HepG2 (cell line): ENCODE measurements around the gene GLT1D1. TPM values are rescaled to one million over a fixed set of nuclear protein-coding genes. Genes with fewer than 3 reads are reported as not detected.
A peak's percentile ranks its signal among the peaks of the same experiment; 100 is the strongest.

Source experiments
- BCL6 ChIP-seq: IDR thresholded peaks from 2 replicates; pipeline ENCODE4 v1.6.1; 2016; ENCODE audit warnings: missing genetic modification reagents, missing compliant biosample characterization
- KDM4B ChIP-seq: sonication (generic); formaldehyde crosslinking; IDR thresholded peaks from 2 replicates; pipeline ENCODE4 v1.4.0; 2020; ENCODE audit warnings: missing genetic modification reagents
- SAFB2 ChIP-seq: sonication (generic); formaldehyde crosslinking; IDR thresholded peaks from 2 replicates; pipeline ENCODE4 v1.5.1; 2020; ENCODE audit warnings: missing genetic modification reagents, low read depth, mild to moderate bottlenecking, borderline replicate concordance
- SPEN ChIP-seq: sonication (generic); formaldehyde crosslinking; IDR thresholded peaks from 2 replicates; pipeline ENCODE4 v1.5.1; 2020; ENCODE audit warnings: low read depth, mild to moderate bottlenecking, missing genetic modification reagents
- ZBTB3 ChIP-seq: sonication (generic); formaldehyde crosslinking; IDR thresholded peaks from 2 replicates; pipeline ENCODE4 v1.4.0; 2020; ENCODE audit warnings: low read depth, mild to moderate bottlenecking, moderate library complexity, missing genetic modification reagents, borderline replicate concordance
- ZBTB42 ChIP-seq: sonication (generic); formaldehyde crosslinking; IDR thresholded peaks from 2 replicates; pipeline ENCODE4 v1.5.0; 2020; ENCODE audit warnings: mild to moderate bottlenecking, missing genetic modification reagents
- ZFP36L2 ChIP-seq: sonication (generic); formaldehyde crosslinking; IDR thresholded peaks from 2 replicates; pipeline ENCODE4 v1.4.0; 2020; ENCODE audit warnings: missing genetic modification reagents
- ZNF530 ChIP-seq: sonication (generic); formaldehyde crosslinking; IDR thresholded peaks from 2 replicates; pipeline ENCODE4 v1.5.0; 2020; ENCODE audit warnings: low read depth, mild to moderate bottlenecking, missing genetic modification reagents
- polyA plus RNA-seq, 8 experiments: library from polyadenylated mRNA; depleted of rRNA in 3 of 8; stranded (reverse) in 7 of 8; unstranded in 1 of 8; fragments of >200 nt; fragmentation: Illumina TruSeq in 4 of 8; extraction: Trizol in 4 of 8; gene quantifications; 2 replicates each; pipeline versions ENCODE4 v1.2.1 to v1.2.3, GENCODE V29; 2011 to 2016; ENCODE audit warnings: low read depth in 4 of 8, missing spikeins in 1 of 8, mixed read lengths in 1 of 8; ENCODE audit not compliant: insufficient read depth in 1 of 8
- total RNA-seq, 5 experiments: library from RNA; depleted of rRNA; stranded (reverse); fragments of >200 nt; fragmentation: Illumina TruSeq; extraction: Trizol; gene quantifications; 2 replicates each; pipeline ENCODE4 v1.2.3, GENCODE V29; 2016; ENCODE audit warnings: low read depth in 1 of 5
- TF ChIP-seq, protein P1 (sequence below): sonication (generic); formaldehyde crosslinking; IDR thresholded peaks from 2 replicates; pipeline ENCODE4 v1.5.0; 2020; ENCODE audit warnings: mild to moderate bottlenecking, missing genetic modification reagents, borderline replicate concordance
- TF ChIP-seq, protein P2 (sequence below): sonication (generic); formaldehyde crosslinking; IDR thresholded peaks from 2 replicates; pipeline ENCODE4 v1.4.0; 2020; ENCODE audit warnings: missing genetic modification reagents, borderline replicate concordance
- TF ChIP-seq, protein P3 (sequence below): sonication (generic); formaldehyde crosslinking; IDR thresholded peaks from 2 replicates; pipeline ENCODE4 v1.4.0; 2020; ENCODE audit warnings: mild to moderate bottlenecking, missing genetic modification reagents
- TF ChIP-seq, protein P4 (sequence below): sonication (generic); formaldehyde crosslinking; IDR thresholded peaks from 2 replicates; pipeline ENCODE4 v1.5.1; 2020; ENCODE audit warnings: mild to moderate bottlenecking, missing genetic modification reagents, borderline replicate concordance

The GLT1D1 gene
- total and polyA plus RNA-seq, 2 of the 13 experiments (the other 11 are each of a cell fraction or from before 2014, with no cell fraction given): 0.09 to 0.17 TPM

DNA sequence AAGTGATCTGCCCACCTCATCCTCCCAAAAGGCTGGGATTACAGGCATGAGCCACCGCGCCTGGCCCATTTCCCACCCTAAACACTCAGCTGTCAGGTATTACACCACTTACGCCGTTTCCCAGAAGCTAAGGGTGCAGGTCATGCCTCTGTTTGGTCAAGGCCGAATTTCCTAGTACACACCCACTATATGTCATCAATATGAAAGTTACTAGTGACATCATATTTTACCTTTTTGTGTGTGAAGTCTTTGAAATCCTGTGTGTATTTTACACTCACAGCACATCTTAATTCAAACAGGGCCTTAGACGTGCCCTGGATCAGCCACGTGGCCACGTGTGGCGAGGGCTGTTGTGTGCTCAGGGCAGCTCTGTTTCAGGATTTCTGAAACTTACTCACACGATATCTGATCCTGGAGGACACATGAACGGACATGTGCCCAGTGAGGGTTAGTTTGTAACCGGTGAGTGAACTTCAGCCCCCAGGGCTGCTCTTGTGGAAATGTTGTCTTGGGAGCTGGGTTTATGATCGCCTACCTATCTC lies 51.8 kb downstream of the GLT1D1 start (continued):
- TF ChIP-seq, protein P1, sequence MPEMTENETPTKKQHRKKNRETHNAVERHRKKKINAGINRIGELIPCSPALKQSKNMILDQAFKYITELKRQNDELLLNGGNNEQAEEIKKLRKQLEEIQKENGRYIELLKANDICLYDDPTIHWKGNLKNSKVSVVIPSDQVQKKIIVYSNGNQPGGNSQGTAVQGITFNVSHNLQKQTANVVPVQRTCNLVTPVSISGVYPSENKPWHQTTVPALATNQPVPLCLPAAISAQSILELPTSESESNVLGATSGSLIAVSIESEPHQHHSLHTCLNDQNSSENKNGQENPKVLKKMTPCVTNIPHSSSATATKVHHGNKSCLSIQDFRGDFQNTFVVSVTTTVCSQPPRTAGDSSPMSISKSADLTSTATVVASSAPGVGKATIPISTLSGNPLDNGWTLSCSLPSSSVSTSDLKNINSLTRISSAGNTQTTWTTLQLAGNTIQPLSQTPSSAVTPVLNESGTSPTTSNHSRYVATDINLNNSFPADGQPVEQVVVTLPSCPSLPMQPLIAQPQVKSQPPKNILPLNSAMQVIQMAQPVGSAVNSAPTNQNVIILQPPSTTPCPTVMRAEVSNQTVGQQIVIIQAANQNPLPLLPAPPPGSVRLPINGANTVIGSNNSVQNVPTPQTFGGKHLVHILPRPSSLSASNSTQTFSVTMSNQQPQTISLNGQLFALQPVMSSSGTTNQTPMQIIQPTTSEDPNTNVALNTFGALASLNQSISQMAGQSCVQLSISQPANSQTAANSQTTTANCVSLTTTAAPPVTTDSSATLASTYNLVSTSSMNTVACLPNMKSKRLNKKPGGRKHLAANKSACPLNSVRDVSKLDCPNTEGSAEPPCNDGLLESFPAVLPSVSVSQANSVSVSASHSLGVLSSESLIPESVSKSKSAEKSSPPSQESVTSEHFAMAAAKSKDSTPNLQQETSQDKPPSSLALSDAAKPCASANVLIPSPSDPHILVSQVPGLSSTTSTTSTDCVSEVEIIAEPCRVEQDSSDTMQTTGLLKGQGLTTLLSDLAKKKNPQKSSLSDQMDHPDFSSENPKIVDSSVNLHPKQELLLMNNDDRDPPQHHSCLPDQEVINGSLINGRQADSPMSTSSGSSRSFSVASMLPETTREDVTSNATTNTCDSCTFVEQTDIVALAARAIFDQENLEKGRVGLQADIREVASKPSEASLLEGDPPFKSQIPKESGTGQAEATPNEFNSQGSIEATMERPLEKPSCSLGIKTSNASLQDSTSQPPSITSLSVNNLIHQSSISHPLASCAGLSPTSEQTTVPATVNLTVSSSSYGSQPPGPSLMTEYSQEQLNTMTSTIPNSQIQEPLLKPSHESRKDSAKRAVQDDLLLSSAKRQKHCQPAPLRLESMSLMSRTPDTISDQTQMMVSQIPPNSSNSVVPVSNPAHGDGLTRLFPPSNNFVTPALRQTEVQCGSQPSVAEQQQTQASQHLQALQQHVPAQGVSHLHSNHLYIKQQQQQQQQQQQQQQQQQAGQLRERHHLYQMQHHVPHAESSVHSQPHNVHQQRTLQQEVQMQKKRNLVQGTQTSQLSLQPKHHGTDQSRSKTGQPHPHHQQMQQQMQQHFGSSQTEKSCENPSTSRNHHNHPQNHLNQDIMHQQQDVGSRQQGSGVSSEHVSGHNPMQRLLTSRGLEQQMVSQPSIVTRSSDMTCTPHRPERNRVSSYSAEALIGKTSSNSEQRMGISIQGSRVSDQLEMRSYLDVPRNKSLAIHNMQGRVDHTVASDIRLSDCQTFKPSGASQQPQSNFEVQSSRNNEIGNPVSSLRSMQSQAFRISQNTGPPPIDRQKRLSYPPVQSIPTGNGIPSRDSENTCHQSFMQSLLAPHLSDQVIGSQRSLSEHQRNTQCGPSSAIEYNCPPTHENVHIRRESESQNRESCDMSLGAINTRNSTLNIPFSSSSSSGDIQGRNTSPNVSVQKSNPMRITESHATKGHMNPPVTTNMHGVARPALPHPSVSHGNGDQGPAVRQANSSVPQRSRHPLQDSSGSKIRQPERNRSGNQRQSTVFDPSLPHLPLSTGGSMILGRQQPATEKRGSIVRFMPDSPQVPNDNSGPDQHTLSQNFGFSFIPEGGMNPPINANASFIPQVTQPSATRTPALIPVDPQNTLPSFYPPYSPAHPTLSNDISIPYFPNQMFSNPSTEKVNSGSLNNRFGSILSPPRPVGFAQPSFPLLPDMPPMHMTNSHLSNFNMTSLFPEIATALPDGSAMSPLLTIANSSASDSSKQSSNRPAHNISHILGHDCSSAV (CRISPR knock-in tag): no peak
- TF ChIP-seq ZNF530 (CRISPR knock-in tag): no peak
- TF ChIP-seq BCL6: peak; percentile 84
- TF ChIP-seq ZBTB3 (CRISPR knock-in tag): 0 out of 2 replicates have a peak, but pooled peaks have one; percentile 33
- TF ChIP-seq, protein P2, sequence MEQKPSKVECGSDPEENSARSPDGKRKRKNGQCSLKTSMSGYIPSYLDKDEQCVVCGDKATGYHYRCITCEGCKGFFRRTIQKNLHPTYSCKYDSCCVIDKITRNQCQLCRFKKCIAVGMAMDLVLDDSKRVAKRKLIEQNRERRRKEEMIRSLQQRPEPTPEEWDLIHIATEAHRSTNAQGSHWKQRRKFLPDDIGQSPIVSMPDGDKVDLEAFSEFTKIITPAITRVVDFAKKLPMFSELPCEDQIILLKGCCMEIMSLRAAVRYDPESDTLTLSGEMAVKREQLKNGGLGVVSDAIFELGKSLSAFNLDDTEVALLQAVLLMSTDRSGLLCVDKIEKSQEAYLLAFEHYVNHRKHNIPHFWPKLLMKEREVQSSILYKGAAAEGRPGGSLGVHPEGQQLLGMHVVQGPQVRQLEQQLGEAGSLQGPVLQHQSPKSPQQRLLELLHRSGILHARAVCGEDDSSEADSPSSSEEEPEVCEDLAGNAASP (CRISPR knock-in tag): no peak; the same call in 1 of the 2 replicates
- TF ChIP-seq SPEN (CRISPR knock-in tag): peak; percentile 21; the same call in 1 of the 2 replicates
- no peak for TF ChIP-seq ZBTB42 (CRISPR knock-in tag)
- TF ChIP-seq ZFP36L2 (CRISPR knock-in tag): no peak
- TF ChIP-seq KDM4B: no peak
- TF ChIP-seq, protein P3, sequence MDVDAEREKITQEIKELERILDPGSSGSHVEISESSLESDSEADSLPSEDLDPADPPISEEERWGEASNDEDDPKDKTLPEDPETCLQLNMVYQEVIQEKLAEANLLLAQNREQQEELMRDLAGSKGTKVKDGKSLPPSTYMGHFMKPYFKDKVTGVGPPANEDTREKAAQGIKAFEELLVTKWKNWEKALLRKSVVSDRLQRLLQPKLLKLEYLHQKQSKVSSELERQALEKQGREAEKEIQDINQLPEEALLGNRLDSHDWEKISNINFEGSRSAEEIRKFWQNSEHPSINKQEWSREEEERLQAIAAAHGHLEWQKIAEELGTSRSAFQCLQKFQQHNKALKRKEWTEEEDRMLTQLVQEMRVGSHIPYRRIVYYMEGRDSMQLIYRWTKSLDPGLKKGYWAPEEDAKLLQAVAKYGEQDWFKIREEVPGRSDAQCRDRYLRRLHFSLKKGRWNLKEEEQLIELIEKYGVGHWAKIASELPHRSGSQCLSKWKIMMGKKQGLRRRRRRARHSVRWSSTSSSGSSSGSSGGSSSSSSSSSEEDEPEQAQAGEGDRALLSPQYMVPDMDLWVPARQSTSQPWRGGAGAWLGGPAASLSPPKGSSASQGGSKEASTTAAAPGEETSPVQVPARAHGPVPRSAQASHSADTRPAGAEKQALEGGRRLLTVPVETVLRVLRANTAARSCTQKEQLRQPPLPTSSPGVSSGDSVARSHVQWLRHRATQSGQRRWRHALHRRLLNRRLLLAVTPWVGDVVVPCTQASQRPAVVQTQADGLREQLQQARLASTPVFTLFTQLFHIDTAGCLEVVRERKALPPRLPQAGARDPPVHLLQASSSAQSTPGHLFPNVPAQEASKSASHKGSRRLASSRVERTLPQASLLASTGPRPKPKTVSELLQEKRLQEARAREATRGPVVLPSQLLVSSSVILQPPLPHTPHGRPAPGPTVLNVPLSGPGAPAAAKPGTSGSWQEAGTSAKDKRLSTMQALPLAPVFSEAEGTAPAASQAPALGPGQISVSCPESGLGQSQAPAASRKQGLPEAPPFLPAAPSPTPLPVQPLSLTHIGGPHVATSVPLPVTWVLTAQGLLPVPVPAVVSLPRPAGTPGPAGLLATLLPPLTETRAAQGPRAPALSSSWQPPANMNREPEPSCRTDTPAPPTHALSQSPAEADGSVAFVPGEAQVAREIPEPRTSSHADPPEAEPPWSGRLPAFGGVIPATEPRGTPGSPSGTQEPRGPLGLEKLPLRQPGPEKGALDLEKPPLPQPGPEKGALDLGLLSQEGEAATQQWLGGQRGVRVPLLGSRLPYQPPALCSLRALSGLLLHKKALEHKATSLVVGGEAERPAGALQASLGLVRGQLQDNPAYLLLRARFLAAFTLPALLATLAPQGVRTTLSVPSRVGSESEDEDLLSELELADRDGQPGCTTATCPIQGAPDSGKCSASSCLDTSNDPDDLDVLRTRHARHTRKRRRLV (CRISPR knock-in tag): no peak
- TF ChIP-seq SAFB2 (CRISPR knock-in tag): no peak
- TF ChIP-seq, protein P4, sequence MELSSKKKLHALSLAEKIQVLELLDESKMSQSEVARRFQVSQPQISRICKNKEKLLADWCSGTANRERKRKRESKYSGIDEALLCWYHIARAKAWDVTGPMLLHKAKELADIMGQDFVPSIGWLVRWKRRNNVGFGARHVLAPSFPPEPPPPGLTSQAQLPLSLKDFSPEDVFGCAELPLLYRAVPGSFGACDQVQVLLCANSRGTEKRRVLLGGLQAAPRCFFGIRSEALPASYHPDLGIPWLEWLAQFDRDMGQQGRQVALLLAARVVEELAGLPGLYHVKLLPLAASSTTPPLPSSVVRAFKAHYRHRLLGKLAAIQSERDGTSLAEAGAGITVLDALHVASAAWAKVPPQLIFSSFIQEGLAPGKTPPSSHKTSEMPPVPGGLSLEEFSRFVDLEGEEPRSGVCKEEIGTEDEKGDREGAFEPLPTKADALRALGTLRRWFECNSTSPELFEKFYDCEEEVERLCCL (CRISPR knock-in tag): no peak
